Measurements from ENCODE around the gene ATP5F1E.

ATP5F1E gene

DNA sequence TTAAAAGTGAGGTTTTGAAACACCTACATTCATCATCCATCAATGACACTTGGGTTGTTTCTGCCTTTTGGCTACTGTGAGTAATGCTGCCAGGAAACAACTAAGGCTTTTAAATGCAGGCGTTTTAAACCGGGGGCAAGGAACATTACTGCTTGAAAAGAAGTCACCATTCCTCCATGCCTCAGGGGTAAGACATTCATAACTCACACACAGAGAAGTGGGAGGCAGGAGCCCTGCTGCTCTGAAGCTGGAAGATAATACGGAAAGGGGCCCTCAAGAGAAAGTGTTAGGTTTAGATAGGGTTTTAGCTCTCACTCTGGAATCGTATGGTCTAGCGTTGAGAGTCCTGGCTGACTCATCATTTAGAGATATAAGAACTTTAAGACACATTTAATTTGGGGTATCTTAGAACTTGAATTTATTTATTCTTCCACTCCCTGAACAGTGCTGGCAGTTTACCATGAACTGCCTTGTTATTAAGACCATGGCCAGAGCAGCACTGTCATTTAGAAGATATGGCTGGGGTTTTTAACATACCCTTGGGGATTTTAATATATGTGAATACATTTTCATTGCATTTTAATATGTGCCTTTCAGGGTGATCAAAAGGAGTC, 11.1 kb downstream of the ATP5F1E start:
- no peak overlapping the region for H3K27ac ChIP-seq
- no peaks in the 10 kb centered on the region for H3K4me1 ChIP-seq
- H3K27me3 ChIP-seq = no peaks in the 10 kb centered on the region
- H3K4me3 ChIP-seq = no peak overlapping the region
- H3K9me3 ChIP-seq = no peaks in the 10 kb centered on the region
- H3K36me3 ChIP-seq = peaks cover 22 to 37% (median 26%) of the 10 kb centered on the region in 3 donors
- intact Hi-C loops (cut with DNase I; ENCODE audit: low total_unique reads) = no loop called here
- DNase-seq = no peak
- TF ChIP-seq, protein P1, sequence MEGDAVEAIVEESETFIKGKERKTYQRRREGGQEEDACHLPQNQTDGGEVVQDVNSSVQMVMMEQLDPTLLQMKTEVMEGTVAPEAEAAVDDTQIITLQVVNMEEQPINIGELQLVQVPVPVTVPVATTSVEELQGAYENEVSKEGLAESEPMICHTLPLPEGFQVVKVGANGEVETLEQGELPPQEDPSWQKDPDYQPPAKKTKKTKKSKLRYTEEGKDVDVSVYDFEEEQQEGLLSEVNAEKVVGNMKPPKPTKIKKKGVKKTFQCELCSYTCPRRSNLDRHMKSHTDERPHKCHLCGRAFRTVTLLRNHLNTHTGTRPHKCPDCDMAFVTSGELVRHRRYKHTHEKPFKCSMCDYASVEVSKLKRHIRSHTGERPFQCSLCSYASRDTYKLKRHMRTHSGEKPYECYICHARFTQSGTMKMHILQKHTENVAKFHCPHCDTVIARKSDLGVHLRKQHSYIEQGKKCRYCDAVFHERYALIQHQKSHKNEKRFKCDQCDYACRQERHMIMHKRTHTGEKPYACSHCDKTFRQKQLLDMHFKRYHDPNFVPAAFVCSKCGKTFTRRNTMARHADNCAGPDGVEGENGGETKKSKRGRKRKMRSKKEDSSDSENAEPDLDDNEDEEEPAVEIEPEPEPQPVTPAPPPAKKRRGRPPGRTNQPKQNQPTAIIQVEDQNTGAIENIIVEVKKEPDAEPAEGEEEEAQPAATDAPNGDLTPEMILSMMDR (IDR thresholded peaks at IDR 0.05) = no peak

DNA sequence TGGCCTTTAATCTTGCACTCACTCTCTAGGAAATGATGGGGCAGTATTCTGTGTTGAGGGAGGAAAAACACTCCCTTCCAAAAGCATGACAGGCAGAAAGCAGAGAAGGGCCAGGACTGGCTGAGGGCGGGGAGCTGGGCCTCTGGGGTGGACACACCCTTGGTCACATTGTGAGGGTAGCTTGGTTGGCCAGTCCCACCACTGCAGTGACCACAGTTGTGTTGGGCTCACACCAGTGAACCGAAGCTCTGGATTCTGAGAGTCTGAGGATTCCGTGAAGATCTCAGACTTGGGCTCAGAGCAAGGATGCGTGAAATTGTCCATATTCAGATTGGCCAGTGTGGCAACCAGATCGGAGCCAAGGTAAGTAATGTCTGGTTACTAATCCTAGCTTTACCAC, 12.9 kb downstream of the ATP5F1E start, which contains the start of gene TUBB1:
TSS of gene TUBB1 (plus strand) at position 213 of the 400 bp plus-strand sequence. CDS start at position 307, 94 bp downstream.
- H3K27ac ChIP-seq = no peak within 1 kb of the TSS
- intact Hi-C loops (cut with DNase I; ENCODE audit: low total_unique reads) = no loop called here
- H3K4me1 ChIP-seq = no peaks in the 10 kb centered on the region
- DNase-seq = no peak
- H3K36me3 ChIP-seq = peaks cover 4 to 19% (median 9%) of the 10 kb centered on the region in 3 donors
- H3K4me3 ChIP-seq = no peak within 1 kb of the TSS
- no peaks in the 10 kb centered on the region for H3K27me3 ChIP-seq
- H3K9me3 ChIP-seq = no peaks in the 10 kb centered on the region
- TF ChIP-seq, protein P1 (IDR thresholded peaks at IDR 0.05) = no peak

DNA sequence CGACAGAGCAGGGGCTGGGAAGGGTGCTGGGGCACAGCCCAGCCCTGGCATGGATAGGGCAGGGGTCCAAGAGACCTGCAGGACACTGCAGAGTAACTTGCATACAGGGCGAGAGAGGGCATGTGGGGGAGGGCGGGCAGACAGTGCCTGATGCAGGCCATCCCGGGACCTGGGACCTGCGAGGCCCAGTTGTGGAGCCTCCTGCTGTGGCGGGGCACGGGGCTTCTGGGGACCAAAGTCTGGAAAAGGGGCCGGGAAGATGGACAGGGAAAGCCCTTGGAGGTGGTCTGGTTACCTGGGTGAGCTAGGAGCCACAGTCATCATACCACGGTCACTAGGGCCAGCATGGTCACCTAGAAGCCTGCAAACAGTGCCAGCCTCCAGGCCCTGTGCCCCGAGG, 13.3 kb downstream of the ATP5F1E start:
- TF ChIP-seq, protein P1 (IDR thresholded peaks at IDR 0.05) = no peak
- Histone ChIP-seq H3K9me3 (no peaks in the 10 kb centered on the region), H3K36me3 (peaks cover 0 to 15% (median 5%) of the 10 kb centered on the region in 3 donors), H3K4me1 (no peaks in the 10 kb centered on the region), H3K4me3 (no peak overlapping the region), H3K27me3 (no peaks in the 10 kb centered on the region), H3K27ac (no peak overlapping the region)
- intact Hi-C loops (cut with DNase I; ENCODE audit: low total_unique reads) = no loop called here
- DNase-seq = no peak

DNA sequence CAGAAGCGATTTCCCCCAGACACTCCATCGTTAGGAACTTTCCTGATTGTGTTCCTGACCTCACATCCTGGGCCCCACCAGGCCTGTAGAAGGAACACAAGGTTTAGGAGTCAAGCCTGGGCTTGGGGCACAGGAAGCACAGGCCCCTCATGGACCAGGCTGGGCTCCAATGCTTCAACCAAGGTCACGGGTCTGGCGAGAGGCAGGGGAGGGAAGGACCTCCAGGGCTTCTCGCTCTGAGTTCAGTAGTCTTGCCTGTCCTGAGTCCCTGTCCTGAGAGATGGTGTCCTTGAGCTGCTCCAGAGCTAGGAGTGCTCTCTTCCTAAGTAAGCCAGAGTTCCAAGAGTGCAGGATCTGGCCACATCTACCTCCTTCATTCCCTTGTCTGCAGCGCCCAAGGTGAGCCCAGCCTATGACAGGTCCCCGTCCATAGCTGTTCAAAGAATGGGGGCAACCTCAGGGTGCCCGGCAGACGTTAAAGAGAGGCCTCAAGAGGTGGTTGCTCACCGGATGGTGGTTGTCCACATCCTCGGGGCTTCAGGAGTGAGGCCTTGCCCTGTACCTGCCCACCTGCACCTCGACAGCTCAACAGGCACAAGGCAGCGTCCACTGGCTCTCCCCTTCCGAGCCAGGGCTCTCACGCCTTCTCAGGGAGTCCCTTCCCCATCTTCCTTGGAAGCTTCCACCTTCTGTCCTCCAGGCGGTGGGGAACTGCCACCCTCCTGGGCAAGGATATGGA, 14.5 kb downstream of the ATP5F1E start:
- no peaks in the 10 kb centered on the region for H3K27me3 ChIP-seq
- H3K27ac ChIP-seq = no peak overlapping the region
- intact Hi-C loops (cut with DNase I; ENCODE audit: low total_unique reads) = no loop called here
- DNase-seq = no peak
- peaks cover 0 to 4% (median 0%) of the 10 kb centered on the region in 3 donors for H3K36me3 ChIP-seq
- no peaks in the 10 kb centered on the region for H3K4me1 ChIP-seq
- H3K9me3 ChIP-seq = no peaks in the 10 kb centered on the region
- H3K4me3 ChIP-seq = no peak overlapping the region
- TF ChIP-seq, protein P1 (IDR thresholded peaks at IDR 0.05) = no peak

DNA sequence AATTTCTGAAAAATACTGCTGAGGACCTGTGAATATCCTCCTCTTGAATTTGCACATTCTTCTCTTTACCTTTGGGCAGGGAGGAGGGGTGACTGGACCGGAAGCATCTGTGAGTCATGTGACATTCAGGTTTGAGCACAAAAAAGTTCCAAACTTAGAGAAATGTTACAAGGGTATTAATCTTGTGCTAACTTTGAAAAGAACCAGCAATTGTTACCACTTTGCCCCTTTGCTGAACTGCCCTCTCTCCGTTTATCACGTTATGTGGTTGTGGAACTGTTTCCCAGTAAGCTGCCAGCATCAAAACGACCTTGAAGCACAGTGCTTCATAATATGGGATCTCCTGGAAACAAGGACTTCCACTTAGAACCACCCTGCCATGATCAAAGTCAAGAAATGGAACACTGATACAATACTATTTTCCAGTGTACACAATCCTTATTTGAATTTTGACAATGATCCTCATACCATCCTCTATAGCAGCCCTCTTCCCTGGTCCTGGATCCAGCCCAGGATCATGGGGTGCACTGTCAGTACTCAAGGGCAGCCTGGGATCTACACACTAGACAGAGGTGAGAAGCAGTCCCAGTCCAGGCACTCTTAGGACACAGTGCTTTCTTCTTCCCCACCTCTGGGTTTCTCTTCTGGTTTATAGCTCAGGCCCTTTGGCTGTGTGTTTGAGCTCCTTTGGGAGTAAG, 15.2 kb downstream of the ATP5F1E start:
- no peaks in the 10 kb centered on the region for H3K27me3 ChIP-seq
- peaks cover 0 to 4% (median under 1%) of the 10 kb centered on the region in 4 donors for H3K4me1 ChIP-seq
- no peaks in the 10 kb centered on the region for H3K9me3 ChIP-seq
- no peak for DNase-seq
- TF ChIP-seq, protein P1 (IDR thresholded peaks at IDR 0.05) = no peak
- H3K4me3 ChIP-seq = no peak overlapping the region
- H3K36me3 ChIP-seq = no peaks in the 10 kb centered on the region
- H3K27ac ChIP-seq = no peak overlapping the region
- intact Hi-C loops (cut with DNase I; ENCODE audit: low total_unique reads) = no loop called here

Measured in tibial artery (tissue), 4 donors.